GM19023 (cell line): ENCODE data around the gene C2CD3.
"Not testable (repeated sequence)": the region's sequence is repeated elsewhere in the genome, so short reads cannot be mapped to it uniquely, and the experiment has no call there.

ENCODE experiments used
- ATAC-seq: cut with Tn5 transposase; IDR thresholded peaks from one replicate; pipeline ENCODE4 v1.9.1; 2021; ENCODE audit warnings: mild to moderate bottlenecking, moderate library complexity; ENCODE audit not compliant: unreplicated experiment

The C2CD3 gene

DNA sequence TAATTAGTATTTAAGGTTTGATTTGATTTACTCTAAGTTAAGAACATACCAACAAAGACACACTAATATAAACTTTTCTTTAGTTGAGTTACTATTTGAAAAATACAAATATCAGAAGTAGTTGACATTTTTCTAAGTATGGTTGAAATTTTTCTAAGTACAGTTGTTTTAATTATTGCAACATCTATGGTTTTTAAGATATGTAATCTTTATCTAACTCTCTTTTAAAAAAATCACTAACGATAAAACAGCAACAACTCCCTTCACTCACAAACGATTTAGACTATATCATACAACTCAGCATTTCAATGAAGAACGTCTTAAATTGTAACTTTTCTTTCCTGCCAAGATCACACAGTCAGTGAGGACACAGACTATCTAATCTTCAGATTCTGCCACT is 2.0 kb downstream of the C2CD3 start:
- ATAC-seq, result no peak

DNA sequence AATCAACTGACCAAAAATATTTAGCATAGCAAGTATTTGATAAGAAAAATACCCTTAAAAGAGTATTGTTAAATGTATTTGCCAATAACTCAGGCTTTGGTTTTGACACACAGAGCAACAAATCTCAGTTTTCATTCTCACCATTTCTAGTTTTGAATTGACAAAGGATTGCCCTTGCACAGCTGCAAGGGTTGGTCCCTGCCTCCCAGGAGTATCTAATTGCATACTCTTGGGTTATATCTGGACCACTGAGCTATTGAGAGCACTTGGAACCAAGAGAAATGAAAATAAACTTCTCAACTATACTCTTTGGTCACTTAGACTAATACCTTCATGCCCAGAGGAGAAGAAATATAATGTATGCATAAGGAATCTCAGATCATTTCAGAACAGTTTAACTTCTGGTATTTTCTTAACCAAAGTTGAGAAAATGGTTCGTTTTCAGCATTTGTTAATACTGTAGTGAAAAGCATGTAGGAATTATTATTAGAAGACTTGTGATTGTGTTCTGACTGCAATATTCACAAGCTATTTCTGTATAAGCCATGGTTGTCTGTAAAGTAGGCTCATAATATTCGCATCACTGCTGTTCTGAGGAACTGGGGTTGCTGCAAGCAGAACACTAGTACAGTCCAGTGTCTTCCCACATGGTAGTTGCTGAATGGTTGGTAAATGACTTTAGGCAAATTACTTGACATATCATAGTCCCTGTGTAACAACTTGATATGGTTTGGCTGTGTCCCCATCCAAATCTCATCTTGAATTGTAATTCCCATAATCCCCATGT is 7.9 kb downstream of the C2CD3 start:
- peak; percentile 70 for ATAC-seq

DNA sequence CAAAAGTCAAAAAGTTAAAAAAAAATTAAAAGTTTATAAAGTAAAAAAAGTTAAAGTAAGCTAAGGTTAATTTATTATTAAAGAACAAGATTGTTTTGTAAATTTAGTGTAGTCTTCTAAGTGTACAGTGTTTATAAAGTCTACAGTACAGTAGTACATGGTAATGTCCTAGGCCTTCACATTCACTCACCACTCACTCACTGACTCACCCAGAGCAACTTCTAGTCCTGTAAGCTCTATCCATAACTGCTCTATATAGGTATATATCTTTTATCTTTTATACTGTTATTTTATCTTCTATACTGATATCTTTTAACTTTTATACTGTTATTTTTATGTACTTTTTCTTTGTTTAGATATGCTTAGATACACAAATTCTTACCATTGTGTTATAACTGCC is 11.2 kb downstream of the C2CD3 start:
- ATAC-seq, result no peak

DNA sequence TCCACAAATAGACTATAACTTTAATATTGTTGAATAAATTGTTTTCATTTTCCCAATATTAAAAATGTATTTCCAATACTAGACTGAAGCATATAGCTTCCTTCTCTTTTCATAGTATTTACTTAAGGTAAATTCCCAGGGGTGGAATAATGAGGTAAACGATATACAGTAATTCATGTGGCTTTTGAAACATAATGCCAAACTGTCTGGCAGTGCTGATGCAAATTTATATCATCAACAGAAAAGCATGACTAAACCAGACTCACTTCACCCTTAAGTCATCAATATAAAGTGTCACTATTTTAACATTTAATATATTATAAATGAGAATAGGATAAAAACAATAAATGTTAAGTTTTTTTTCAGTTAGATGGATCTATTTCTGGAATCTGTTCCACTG is 13.6 kb downstream of the C2CD3 start:
- ATAC-seq, result no peak

DNA sequence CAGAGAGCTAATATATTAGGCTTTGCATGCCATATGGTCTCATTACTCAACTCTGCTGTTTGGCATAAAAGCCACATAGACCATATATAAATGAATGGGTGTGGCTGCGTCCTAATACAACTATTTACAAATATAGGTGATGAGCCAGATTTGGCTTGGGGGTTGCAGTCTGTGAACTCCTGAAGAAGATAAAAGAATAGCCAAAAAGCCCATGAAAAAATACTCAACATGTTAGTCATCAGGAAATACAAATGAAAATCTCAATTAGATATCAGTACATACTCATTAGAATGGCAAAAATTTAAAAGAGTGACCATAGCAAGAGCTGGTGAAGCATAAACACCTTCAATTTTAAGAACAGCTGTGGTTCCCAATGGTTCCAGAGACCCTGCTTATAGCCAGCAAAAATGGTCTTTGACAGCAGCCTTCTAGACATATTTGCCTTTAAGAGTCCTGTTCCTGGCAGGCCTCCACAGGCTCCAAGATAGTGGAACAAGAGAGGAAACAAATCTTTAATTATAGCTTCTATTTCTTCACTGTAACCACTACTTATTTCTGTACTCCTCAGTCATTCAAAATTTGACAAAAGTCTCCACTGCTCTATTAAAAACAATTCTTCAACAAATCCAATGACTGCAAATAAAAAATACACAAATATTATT is 16.1 kb downstream of the C2CD3 start:
- no peak for ATAC-seq

DNA sequence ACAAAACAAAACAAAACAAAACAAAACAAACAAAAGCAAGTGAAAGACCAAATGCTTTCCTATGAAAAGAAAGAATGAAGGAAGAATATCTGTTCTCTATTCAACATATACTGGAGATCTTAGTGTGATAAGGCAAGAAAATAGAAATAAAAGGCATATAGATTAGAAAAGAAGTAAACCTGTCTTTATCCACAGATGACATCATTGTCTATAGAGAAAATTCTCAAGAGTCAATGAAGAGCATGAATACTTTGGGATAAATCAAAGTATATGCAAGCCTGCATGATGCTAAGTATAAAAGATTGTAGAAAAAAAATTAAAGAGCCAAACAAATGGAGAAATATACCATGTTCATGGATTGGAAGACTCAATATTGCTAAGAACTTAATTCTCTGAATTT is 17.6 kb downstream of the C2CD3 start:
- no peak for ATAC-seq

DNA sequence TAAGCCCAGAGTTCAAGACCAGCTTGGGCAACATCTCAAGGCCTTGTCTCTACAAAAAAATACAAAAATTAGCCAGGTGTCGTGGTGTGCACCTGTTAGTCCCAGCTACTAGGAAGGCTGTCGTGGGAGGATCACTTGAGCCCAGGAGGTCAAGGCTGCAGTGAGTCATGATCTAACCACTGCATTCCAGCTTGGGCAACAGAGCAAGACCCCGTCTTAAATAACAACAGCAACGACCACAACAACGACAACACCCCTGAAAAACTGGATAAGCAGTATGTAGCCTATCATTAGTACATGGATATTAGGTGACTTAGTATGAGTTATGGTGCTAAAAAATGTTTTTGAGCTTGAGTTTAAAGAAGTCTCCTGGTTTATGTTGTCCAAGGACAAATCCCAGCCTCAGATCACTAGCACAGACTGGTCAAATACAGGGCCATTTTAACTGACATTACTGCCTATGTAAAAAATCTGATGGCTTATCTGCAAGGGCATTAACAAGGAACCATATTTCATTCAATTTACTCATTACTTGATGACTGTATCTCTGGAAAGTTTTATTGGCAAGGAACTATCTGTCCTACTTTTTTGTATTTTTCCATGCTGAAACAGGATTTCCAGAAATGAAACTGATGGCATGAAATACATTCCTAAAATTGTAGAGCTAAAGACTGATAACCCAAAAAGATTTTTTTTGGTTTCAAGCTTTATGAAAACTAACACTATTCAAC is 23.4 kb downstream of the C2CD3 start:
- ATAC-seq, result no peak

DNA sequence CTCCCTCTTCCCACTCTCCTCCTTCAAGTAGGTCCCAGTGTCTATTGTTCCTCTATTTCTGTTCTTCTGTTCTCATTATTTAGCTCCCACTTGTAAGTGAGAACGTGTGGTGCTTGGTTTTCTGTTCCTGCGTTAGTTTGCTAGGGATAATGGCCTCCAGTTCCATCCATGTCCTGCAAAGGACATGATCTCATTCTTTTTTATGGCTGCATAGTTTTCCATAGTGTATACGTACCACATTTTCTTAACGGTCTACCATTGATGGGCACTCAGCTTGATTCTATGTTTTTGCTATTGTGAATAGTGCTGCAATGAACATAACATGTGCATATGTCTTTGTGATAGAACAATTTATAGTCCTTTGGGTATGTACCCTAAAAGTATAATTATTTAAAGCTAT is 26.2 kb downstream of the C2CD3 start:
- ATAC-seq, result no peak

DNA sequence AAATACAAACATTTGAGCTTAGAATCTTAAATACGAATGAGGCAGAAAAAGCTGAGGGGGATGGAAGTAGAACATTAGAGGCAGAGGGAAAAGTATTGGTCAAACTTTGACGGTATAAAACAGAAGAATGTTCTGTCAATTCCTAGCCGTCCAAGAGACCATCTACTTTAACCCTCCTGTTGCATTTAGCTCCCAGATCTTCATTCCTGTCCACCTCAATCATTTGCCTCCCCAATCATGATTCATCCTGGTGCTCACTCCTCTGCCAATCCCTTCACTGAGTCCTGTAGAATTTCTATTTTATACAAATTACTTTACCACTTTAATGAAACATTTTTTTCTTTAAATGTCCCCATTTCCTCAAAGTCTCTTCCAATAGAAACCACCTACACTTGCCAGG is 28.2 kb downstream of the C2CD3 start:
- no peak for ATAC-seq

DNA sequence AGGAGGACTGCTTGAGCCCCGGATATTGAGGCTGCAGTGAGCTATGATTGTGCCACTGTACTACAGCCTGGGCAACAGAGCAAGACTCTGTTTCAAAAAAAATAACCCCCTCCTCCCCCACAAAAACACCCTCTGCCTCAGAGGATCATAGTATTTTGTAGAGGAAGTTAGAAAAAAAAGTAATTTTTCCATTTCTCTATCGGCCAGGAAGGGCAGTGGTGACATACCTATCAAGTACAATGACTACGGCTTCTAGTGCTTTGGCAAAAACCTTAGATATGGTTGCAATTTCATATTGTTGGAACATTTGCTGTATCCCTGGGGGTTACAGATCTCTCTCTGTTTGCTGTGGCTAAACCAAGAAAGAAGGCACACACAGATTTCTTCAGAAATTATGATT is 28.9 kb downstream of the C2CD3 start:
- ATAC-seq, result no peak

DNA sequence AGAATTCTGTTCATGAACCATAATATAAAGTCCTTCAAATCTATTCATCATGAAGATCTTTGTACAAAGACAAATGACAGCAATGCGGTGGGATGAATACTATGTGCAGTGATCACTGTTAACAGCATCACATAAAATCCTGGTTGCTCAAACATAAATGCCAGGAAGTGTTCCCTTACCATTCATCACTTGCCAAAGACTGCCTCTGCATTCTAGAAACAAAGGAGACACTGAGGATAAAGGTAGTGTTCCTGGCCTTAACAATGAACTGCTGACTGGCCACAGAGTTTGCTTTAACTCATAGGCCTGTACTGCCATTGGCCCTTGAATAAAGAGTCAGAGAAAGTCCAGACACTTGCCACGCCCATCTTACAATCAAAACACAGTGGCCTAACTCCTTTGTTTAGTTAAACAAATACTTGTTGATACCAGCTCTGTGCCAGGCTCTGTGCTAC is 29.5 kb downstream of the C2CD3 start:
- no peak for ATAC-seq

DNA sequence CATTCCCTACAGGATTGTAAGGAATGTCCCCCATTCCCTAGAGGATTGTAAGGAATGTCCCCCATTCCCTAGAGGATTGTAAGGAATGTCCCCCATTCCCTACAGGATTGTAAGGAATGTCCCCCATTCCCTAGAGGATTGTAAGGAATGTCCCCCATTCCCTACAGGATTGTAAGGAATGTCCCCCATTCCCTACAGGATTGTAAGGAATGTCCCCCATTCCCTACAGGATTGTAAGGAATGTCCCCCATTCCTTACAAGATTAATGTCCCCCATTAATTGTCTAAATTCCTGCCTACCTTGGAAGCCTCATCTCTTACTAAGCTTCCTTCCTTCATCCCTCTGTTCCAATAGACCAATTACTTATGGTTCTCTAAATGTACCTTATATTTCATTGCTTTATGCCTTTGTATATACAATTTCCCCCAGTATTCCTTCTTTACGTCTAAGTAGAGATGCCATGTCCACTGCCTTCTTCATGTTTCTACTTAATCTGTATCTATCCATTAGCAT is 30.8 kb downstream of the C2CD3 start:
- ATAC-seq, result not testable (repeated sequence)

DNA sequence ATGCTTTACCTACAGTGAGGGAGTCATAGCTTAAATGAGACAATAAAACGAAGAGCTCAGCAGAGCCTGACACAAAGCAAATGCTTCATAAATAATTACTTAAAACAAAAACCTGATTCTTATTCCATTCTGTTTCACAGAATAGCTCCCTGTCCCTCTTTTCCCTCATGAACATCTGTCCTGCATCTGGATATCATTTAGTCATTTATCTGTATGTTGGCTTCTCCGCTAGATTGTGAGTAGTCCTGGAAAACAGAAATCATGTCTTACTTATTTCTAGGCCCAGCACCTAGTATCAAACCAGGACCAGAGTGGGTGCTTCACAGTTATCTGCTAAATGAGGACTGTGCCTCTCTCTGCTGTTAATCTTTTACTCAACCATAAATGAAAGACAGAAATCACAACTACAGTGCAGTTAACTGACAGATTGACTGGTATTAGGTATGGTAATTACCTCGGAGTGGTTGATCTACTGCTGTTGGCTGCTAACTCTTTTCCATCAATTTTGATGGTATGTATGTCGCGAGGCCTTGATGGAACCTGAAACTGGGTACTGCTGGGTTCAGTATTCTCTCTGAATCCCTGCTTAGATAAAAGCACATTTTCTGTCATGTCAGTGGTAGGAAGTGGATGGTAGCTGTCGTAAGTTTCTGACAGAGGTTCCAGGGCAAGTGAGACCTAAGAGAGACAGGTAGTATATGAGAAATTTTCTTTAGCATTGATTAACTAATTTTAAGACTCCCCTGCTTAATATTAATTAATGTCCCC is 31.5 kb downstream of the C2CD3 start:
- no peak for ATAC-seq

DNA sequence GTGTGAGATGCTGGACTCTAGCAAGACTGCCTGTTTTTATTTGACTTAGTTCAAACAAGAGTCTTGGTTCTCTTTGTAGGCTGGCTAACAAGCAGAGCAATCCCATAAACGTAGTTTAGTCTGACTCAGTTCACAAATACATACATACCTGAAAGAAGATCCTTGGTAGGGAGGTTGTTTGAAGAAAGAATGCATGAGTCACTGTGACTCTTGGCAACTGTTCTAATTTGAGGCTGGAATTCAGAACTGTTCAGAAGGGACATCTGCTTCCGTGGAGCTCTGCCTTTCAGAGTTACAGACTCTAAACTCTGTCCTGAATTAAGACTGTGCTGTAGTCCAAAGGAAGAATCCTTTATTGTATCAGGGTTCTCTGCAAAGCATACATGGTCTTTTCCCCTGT is 32.2 kb downstream of the C2CD3 start:
- no peak for ATAC-seq

DNA sequence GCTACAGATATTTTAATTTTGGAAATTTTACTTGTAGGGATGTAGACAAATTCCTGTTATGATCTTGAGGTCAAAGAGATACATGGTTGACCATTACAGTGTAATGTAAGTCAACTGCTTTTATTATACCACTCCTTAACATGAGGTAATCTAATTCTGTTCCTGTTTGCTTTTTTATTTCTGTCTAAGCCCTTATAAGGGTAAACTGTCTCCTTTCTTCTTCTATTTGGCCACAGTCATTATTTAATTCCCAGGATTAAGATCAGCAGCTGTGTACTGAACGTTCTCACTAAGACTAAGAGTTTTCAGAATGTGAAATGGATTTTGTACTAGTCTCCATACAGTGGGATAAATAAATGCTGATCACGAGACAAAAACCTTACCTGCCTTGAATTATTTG is 32.8 kb downstream of the C2CD3 start:
- no peak for ATAC-seq

DNA sequence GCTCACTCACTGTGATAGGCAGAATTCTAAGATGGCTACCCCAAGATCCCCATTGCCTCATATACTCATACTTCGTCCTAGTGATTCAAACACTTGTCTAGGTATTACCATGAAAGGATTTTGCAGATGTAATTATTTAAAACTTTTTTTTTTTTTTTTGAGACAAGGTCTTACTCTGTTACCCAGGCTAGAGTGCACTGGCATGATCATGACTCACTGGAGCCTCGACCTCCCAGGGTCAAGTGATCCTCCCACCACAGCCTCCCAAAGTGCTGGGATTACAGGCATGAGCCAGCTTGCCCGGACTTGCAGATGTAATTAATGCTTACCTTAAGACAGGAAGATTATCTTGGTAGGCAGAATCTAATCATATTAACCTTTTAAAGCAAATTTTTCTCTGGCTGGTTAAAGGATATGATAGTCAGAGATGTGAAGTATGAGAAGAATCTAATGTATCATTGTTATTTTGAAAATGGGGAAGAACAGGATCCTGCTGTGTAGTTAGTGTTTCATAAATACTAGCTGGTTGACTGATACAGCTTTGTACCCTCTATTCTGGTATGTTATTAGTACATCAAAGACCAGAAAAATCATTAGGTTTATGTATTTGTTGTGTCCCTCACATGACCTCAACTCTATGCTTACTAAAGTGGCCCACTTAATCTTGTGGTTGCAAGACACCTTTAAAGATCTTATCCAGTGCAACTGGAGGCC is 35.5 kb downstream of the C2CD3 start:
- ATAC-seq, result no peak

DNA sequence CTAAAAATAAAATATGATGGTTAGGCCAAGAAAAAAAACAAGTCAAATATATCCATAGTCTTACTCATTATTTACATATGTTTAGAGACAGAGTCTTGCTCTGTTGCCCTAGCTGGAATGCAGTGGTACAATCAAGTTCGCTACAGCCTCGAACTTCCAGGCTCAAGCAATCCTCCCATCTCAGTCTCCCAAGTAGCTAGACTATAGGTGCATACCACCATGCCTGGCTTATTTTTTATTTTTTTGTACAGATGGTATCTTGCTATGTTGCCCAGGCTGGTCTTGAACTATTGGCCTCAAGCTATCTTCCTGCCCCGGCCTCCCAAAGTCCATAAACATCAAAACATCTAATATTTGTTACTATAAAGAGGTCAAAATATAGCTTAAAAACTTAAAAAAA is 36.1 kb downstream of the C2CD3 start:
- ATAC-seq, result no peak

DNA sequence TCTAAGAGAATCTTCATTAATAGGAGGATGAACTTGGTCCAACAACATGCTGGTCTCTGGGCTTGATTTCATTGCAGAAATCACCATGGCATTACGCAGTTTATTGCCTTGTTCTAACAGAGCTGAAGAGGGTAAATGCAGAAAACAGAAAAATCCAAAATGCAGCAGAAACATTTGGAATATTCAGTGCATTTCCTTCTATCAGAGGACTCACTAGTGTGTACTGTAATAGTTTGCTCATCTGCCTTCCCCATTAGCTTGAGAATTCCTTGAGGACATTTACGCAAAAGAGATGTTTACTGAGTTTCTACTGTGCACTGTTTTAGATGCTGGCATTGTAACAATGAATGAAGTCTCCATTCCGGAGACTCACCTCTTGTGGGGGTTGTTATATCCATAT is 37.4 kb downstream of the C2CD3 start:
- no peak for ATAC-seq

DNA sequence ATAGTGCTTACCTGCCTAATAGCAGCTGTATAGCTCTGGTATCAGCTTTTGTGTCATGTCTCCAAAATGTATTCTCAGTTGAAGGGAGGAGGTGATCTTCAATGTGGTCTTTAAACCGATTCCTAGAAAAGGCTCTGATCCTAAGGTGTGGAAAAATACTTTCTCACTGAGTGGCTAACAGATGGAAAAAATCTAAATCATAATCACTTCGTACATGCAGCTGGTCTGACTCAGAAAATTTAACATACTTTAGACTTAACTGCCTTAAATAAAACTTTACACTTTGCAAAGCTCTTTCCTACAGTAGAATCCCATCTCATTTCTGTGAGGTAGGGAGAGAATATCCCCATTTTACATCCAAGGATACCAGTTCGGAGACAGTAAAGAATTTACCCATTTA is 38.0 kb downstream of the C2CD3 start:
- no peak for ATAC-seq

DNA sequence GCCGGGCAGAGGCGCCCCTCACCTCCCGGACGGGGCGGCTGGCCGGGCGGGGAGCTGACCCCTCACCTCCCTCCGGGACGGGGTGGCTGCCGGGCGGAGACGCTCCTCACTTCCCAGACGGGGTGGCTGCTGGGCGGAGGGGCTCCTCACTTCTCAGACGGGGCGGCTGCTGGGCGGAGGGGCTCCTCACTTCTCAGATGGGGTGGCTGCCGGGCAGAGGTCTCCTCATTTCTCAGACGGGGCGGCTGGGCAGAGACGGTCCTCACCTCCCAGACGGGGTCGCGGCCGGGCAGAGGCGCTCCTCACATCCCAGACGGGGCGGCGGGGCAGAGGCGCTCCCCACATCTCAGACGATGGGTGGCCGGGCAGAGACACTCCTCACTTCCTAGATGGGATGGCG is 41.7 kb downstream of the C2CD3 start:
- not testable (repeated sequence) for ATAC-seq
